CD4-positive, alpha-beta T cell (primary cell): ENCODE data around the gene CHIA. TPM values are rescaled to one million over a fixed set of nuclear protein-coding genes. Genes with fewer than 3 reads are reported as not detected.

Experiments
- ATAC-seq: fragments of 200-7000 bp; cut with Tn5 transposase; one replicate; pipeline ENCODE4 v1.10.0; 2022; ENCODE audit warnings: mild to moderate bottlenecking; ENCODE audit not compliant: poor library complexity
- CTCF ChIA-PET: fragments of 350-600 bp; sonication (Branson Sonifier 250); formaldehyde crosslinking; loops from one replicate; lab custom pipeline; 2021; ENCODE audit warnings: antibody characterized with exemption, inconsistent platforms; lab: Charles Lee
- POLR2A ChIA-PET: fragments of 350-600 bp; sonication (Branson Sonifier 250); formaldehyde crosslinking; loops from one replicate; lab custom pipeline; 2021; ENCODE audit warnings: antibody characterized with exemption, inconsistent platforms; lab: Charles Lee
- DNase-seq, 14 experiments: peaks; one replicate each; pipeline ENCODE4 v3.0.0-alpha.2; 2013 to 2020; ENCODE audit warnings: mixed read lengths in 2 of 14
- H3K27ac ChIP-seq, 2 donors: one replicate each; pipeline versions ENCODE4 v1.5.1 to v1.7.0; 2013; ENCODE audit warnings: low read length in 2 of 2, low read depth in 1 of 2, mild to moderate bottlenecking in 1 of 2
- H3K27me3 ChIP-seq, 2 experiments: 1 replicate in 1 of 2; 2 replicates in 1 of 2; pipeline versions ENCODE4 v1.6.1 to v1.7.0; 2013; ENCODE audit warnings: low read length in 2 of 2, control low read depth in 1 of 2, mild to moderate bottlenecking in 1 of 2, moderate library complexity in 1 of 2; ENCODE audit not compliant: insufficient read depth in 2 of 2, control insufficient read depth in 1 of 2
- H3K36me3 ChIP-seq: one replicate; pipeline ENCODE4 v1.6.1; 2013; ENCODE audit warnings: low read length, control low read depth; ENCODE audit not compliant: insufficient read depth
- H3K4me1 ChIP-seq: one replicate; pipeline ENCODE4 v1.6.1; 2013; ENCODE audit warnings: low read length, control low read depth; ENCODE audit not compliant: insufficient read depth
- H3K4me3 ChIP-seq: one replicate; pipeline ENCODE4 v1.5.1; 2013; ENCODE audit warnings: mild to moderate bottlenecking, low read length, moderate library complexity
- H3K9me3 ChIP-seq, 2 experiments: 1 replicate in 1 of 2; 2 replicates in 1 of 2; pipeline versions ENCODE4 v1.6.1 to v1.7.0; 2013; ENCODE audit warnings: low read length in 2 of 2, mild to moderate bottlenecking in 2 of 2, control low read depth in 1 of 2, moderate library complexity in 1 of 2; ENCODE audit not compliant: control insufficient read depth in 1 of 2, insufficient read depth in 1 of 2
- H3K27ac Mint-ChIP-seq: one replicate; pipeline ENCODE4 v1.8.0; 2020; ENCODE audit warnings: mixed read lengths
- H3K27me3 Mint-ChIP-seq: one replicate; pipeline ENCODE4 v1.8.0; 2021; ENCODE audit warnings: mixed read lengths
- H3K36me3 Mint-ChIP-seq: one replicate; pipeline ENCODE4 v1.8.0; 2021; ENCODE audit warnings: low read depth, mixed read lengths
- H3K4me1 Mint-ChIP-seq: one replicate; pipeline ENCODE4 v1.8.0; 2021; ENCODE audit warnings: low read depth, mixed read lengths
- H3K4me3 Mint-ChIP-seq: one replicate; pipeline ENCODE4 v1.8.0; 2020; ENCODE audit warnings: mild to moderate bottlenecking, mixed read lengths
- H3K9me3 Mint-ChIP-seq: one replicate; pipeline ENCODE4 v1.8.0; 2020; ENCODE audit warnings: mixed read lengths
- intact Hi-C, 2 experiments: fragments of 100-400 bp; cut with DNase I in 1 of 2; cut with micrococcal nuclease in 1 of 2; formaldehyde crosslinking; loops; one replicate each; pipeline versions ENCODE4 v1.15.1 to v1.9.0; 2023 to 2025; cut with DNase I, micrococcal nuclease
- total RNA-seq, 174 experiments: library from RNA in 2 of 174; stranded (reverse) in 2 of 174; gene quantifications; one replicate each; pipeline ENCODE4 v1.2.3 and lab custom pipeline; 2021 to 2026
- TF ChIP-seq, protein P1 (sequence below): fragments of 200-600 bp; IDR thresholded peaks from one replicate; pipeline ENCODE4 v1.8.0; 2022; ENCODE audit warnings: antibody characterized with exemption, mild to moderate bottlenecking

CHIA gene
- total RNA-seq, 2 experiments from 2014 or later: not detected

DNA sequence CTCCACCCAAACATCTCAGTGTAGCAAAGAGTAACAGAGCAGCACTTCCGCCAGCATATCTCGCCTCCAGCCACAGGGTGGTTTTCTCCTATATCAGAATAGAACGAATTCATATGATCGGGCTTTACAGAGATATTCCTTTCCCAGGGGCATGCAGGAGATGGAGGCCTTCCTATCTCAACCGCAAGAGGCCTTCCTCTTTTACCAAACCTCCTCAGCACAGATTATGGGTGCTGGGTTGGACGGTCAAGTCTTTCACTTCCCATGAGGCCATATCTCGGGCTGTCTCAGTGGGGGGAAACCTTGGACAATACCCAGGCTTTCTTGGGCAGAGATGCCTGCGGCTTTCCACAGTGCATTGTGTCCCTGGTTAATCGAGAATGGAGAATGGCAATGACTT is 71.1 kb downstream of the CHIA start:
- Histone ChIP-seq H3K36me3 (no peaks in the 10 kb centered on the region), H3K4me1 (no peaks in the 10 kb centered on the region), H3K9me3 (no peaks in the 10 kb centered on the region), H3K27me3 (peaks cover 3 to 8% of the 10 kb centered on the region in 2 experiments), H3K27ac (no peak overlapping the region), H3K4me3 (no peak overlapping the region)
- Mint-ChIP-seq H3K36me3 (no peaks in the 10 kb centered on the region), H3K4me1 (peaks cover under 1% of the 10 kb centered on the region), H3K27ac (no peak overlapping the region), H3K4me3 (no peak overlapping the region), H3K9me3 (no peaks in the 10 kb centered on the region), H3K27me3 (peaks cover 12% of the 10 kb centered on the region)
- no peak for DNase-seq
- ATAC-seq: no peak
- TF ChIP-seq, protein P1, sequence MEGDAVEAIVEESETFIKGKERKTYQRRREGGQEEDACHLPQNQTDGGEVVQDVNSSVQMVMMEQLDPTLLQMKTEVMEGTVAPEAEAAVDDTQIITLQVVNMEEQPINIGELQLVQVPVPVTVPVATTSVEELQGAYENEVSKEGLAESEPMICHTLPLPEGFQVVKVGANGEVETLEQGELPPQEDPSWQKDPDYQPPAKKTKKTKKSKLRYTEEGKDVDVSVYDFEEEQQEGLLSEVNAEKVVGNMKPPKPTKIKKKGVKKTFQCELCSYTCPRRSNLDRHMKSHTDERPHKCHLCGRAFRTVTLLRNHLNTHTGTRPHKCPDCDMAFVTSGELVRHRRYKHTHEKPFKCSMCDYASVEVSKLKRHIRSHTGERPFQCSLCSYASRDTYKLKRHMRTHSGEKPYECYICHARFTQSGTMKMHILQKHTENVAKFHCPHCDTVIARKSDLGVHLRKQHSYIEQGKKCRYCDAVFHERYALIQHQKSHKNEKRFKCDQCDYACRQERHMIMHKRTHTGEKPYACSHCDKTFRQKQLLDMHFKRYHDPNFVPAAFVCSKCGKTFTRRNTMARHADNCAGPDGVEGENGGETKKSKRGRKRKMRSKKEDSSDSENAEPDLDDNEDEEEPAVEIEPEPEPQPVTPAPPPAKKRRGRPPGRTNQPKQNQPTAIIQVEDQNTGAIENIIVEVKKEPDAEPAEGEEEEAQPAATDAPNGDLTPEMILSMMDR: no peak
- intact Hi-C loops: no loop called here
- CTCF ChIA-PET: no interaction called here
- POLR2A ChIA-PET: no interaction called here

DNA sequence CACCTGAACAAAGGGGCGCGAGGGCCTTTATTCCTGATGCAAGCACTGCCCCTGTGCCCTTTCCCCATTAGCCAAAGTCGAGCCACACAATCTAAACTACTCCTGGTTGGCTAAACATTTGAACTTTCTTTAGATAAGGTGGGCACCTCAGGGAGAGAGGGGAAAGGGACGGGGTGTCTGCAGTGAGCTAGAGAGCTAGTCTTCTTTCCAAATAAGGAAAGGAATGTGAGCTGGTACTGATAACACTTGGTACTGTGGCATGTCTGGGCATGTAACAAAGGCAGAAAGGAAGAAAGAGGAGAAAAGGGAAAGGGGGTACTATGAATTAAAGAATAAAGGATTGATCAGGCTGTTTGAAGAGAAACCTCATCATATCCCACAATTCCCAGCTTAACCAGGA is 74.0 kb downstream of the CHIA start:
- Mint-ChIP-seq H3K4me3 (no peak overlapping the region), H3K9me3 (no peaks in the 10 kb centered on the region), H3K27ac (no peak overlapping the region), H3K27me3 (peaks cover 17% of the 10 kb centered on the region), H3K36me3 (no peaks in the 10 kb centered on the region), H3K4me1 (no peaks in the 10 kb centered on the region)
- ATAC-seq (no peak), DNase-seq (no peak)
- H3K4me3 ChIP-seq: no peak overlapping the region
- intact Hi-C loops: loop anchor here in 1 of 2 experiments (5.0 kb wide), 1 partner anchor 47 kb away; no protein-coding TSS in a partner anchor
- CTCF ChIA-PET: no interaction called here
- POLR2A ChIA-PET: interaction anchor here (0.8 kb wide), 1 partner anchor 14 kb away, joined by 4 read pairs; no protein-coding TSS in a partner anchor
- no peaks in the 10 kb centered on the region for H3K9me3 ChIP-seq
- H3K27me3 ChIP-seq: peaks cover 7 to 14% of the 10 kb centered on the region in 2 experiments
- no peaks in the 10 kb centered on the region for H3K4me1 ChIP-seq
- TF ChIP-seq, protein P1: no peak
- no peaks in the 10 kb centered on the region for H3K36me3 ChIP-seq
- H3K27ac ChIP-seq: no peak overlapping the region

DNA sequence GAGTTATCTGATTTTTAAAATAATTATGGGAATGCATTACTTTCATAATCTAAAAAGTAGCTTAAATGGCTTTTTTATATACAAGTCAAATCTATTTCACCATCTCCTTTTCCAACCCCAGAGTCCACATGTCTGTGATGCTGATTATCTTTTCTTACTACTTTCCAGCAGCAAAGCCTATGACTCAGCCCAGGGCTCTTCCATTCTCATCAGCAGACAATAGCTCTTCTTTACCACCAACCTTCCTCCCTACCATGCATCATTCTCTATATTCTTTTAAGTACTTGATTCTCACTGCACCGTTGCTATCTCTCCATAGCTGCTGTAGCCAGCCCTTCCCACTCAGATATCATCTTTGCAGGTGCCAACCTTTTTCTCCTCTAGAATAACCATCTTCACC is 75.6 kb downstream of the CHIA start:
- Histone ChIP-seq H3K27ac (no peak overlapping the region), H3K4me3 (no peak overlapping the region), H3K9me3 (no peaks in the 10 kb centered on the region), H3K36me3 (no peaks in the 10 kb centered on the region), H3K4me1 (no peaks in the 10 kb centered on the region), H3K27me3 (peaks cover 7 to 14% of the 10 kb centered on the region in 2 experiments)
- no peaks in the 10 kb centered on the region for H3K36me3 Mint-ChIP-seq
- no peak overlapping the region for H3K27ac Mint-ChIP-seq
- TF ChIP-seq, protein P1: no peak
- CTCF ChIA-PET: no interaction called here
- H3K4me3 Mint-ChIP-seq: no peak overlapping the region
- POLR2A ChIA-PET: no interaction called here
- no peaks in the 10 kb centered on the region for H3K9me3 Mint-ChIP-seq
- H3K27me3 Mint-ChIP-seq: peaks cover 24% of the 10 kb centered on the region
- DNase-seq: no peak
- H3K4me1 Mint-ChIP-seq: no peaks in the 10 kb centered on the region
- intact Hi-C loops: loop anchor here in 1 of 2 experiments (5.0 kb wide), 1 partner anchor 49 kb away; no protein-coding TSS in a partner anchor
- ATAC-seq: no peak
